ENCODE results near the gene SEMA6A. TPM values are rescaled to one million over a fixed set of nuclear protein-coding genes. Genes with fewer than 3 reads are reported as not detected.

The SEMA6A gene
- polyA plus RNA-seq, 1 donor (not counting 4 experiments of a cell fraction or from before 2014, with no cell fraction given): 0.68 TPM

DNA sequence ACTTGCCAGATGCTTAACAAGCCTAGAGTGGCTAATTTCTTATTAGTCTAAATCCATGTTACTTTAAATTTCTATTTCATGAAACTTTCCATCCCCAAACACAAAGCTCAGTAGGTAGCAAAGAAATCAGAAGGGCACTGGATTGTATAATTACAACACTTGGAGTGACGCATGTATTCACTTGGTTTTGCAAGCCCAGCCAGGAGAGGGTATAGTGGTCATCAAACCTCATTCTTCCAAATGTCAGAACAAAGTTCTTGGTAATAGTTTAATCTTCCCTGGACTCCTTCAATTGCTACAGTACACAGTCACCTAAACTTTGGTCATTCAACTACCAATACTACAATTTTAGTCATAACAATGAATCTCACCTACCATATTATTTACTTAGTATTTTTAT is 112.1 kb downstream of the SEMA6A start:
- H3K27me3 ChIP-seq (ENCODE audit: control insufficient read depth, extremely low read depth, insufficient read depth, low read length): no peaks in the 10 kb centered on the region
- no peak for TF ChIP-seq EZH2 (IDR thresholded peaks at IDR 0.05; ENCODE audit: low read length)
- TF ChIP-seq, protein P1, sequence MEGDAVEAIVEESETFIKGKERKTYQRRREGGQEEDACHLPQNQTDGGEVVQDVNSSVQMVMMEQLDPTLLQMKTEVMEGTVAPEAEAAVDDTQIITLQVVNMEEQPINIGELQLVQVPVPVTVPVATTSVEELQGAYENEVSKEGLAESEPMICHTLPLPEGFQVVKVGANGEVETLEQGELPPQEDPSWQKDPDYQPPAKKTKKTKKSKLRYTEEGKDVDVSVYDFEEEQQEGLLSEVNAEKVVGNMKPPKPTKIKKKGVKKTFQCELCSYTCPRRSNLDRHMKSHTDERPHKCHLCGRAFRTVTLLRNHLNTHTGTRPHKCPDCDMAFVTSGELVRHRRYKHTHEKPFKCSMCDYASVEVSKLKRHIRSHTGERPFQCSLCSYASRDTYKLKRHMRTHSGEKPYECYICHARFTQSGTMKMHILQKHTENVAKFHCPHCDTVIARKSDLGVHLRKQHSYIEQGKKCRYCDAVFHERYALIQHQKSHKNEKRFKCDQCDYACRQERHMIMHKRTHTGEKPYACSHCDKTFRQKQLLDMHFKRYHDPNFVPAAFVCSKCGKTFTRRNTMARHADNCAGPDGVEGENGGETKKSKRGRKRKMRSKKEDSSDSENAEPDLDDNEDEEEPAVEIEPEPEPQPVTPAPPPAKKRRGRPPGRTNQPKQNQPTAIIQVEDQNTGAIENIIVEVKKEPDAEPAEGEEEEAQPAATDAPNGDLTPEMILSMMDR (optimal IDR thresholded peaks at IDR 0.05 in 1 of 3, IDR thresholded peaks at IDR 0.05 in 1 of 3, conservative IDR thresholded peaks at IDR 0.05 in 1 of 3; ENCODE audit: extremely low read depth in 1 of 3, insufficient read depth in 2 of 3, low read length in 3 of 3): no peak
- no peak overlapping the region for H2AFZ ChIP-seq (ENCODE audit: control insufficient read depth, low read length)
- no peak overlapping the region for H3K27ac ChIP-seq (ENCODE audit: control insufficient read depth, insufficient read depth, low read length)
- H3K9me1 ChIP-seq (ENCODE audit: control insufficient read depth, extremely low read depth, insufficient read depth, low read length): peaks cover 2% of the 10 kb centered on the region
- dilution Hi-C loops (cut with MboI; ENCODE audit: extremely low pct_ligation_motif_present, low sequenced_read_pairs): no loop called here
- no peaks in the 10 kb centered on the region for H3K79me2 ChIP-seq (ENCODE audit: control insufficient read depth, insufficient read depth, low read length)
- no peaks in the 10 kb centered on the region for H3K9me3 ChIP-seq (ENCODE audit: control insufficient read depth, low read depth, low read length)
- H4K20me1 ChIP-seq (ENCODE audit: control insufficient read depth, extremely low read depth, insufficient read depth, low read length): no peaks in the 10 kb centered on the region
- H3K4me1 ChIP-seq (ENCODE audit: control insufficient read depth, extremely low read depth, insufficient read depth, low read length): no peaks in the 10 kb centered on the region
- DNase-seq (ENCODE audit: low read depth, low spot score) (no peak), FAIRE-seq (no peak)
- H3K36me3 ChIP-seq (ENCODE audit: control insufficient read depth in 2 of 2, extremely low read depth in 1 of 2, insufficient read depth in 2 of 2, low read length in 2 of 2): no peaks in the 10 kb centered on the region
- H3K9ac ChIP-seq (ENCODE audit: control insufficient read depth, extremely low read depth, insufficient read depth, low read length): no peak overlapping the region
- H3K4me2 ChIP-seq (ENCODE audit: control insufficient read depth, extremely low read depth, insufficient read depth, low read depth, low read length): no peak overlapping the region
- H3K4me3 ChIP-seq (ENCODE audit: control insufficient read depth in 2 of 3, extremely low read depth in 1 of 3, insufficient read depth in 2 of 3, low read depth in 1 of 3, low read length in 3 of 3): no peak overlapping the region

DNA sequence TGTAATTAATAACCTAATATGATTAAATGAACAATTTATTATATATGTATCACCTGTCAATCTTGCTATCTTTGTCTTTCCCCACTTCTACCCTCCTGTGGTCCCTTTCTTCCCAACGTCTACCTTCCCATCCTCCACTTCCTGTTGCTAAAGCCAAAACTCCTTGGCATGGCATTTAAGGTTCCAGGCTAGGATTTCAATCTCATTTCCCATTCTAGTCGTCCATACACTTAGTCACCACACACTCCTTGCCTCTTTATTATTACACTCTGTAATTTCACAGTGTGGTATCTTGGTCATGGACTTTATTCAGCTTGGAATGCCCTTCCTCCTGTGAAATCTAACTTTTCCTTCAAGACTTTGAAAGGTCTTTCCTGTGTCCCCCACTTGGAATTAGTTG is 115.3 kb downstream of the SEMA6A start:
- Histone ChIP-seq H3K4me3 (ENCODE audit: control insufficient read depth in 2 of 3, extremely low read depth in 1 of 3, insufficient read depth in 2 of 3, low read depth in 1 of 3, low read length in 3 of 3) (no peak overlapping the region), H3K36me3 (ENCODE audit: control insufficient read depth in 2 of 2, extremely low read depth in 1 of 2, insufficient read depth in 2 of 2, low read length in 2 of 2) (no peaks in the 10 kb centered on the region), H3K27ac (ENCODE audit: control insufficient read depth, insufficient read depth, low read length) (no peak overlapping the region), H3K79me2 (ENCODE audit: control insufficient read depth, insufficient read depth, low read length) (no peaks in the 10 kb centered on the region), H3K9ac (ENCODE audit: control insufficient read depth, extremely low read depth, insufficient read depth, low read length) (no peak overlapping the region), H3K27me3 (ENCODE audit: control insufficient read depth, extremely low read depth, insufficient read depth, low read length) (no peaks in the 10 kb centered on the region), H3K4me1 (ENCODE audit: control insufficient read depth, extremely low read depth, insufficient read depth, low read length) (no peaks in the 10 kb centered on the region), H3K9me1 (ENCODE audit: control insufficient read depth, extremely low read depth, insufficient read depth, low read length) (peaks cover 2% of the 10 kb centered on the region), H3K9me3 (ENCODE audit: control insufficient read depth, low read depth, low read length) (no peaks in the 10 kb centered on the region), H3K4me2 (ENCODE audit: control insufficient read depth, extremely low read depth, insufficient read depth, low read depth, low read length) (no peak overlapping the region), H2AFZ (ENCODE audit: control insufficient read depth, low read length) (no peak overlapping the region), H4K20me1 (ENCODE audit: control insufficient read depth, extremely low read depth, insufficient read depth, low read length) (no peaks in the 10 kb centered on the region)
- dilution Hi-C loops (cut with MboI; ENCODE audit: extremely low pct_ligation_motif_present, low sequenced_read_pairs): no loop called here
- DNase-seq (ENCODE audit: low read depth, low spot score): no peak
- no peak for FAIRE-seq
- TF ChIP-seq, protein P1 (optimal IDR thresholded peaks at IDR 0.05 in 1 of 3, IDR thresholded peaks at IDR 0.05 in 1 of 3, conservative IDR thresholded peaks at IDR 0.05 in 1 of 3; ENCODE audit: extremely low read depth in 1 of 3, insufficient read depth in 2 of 3, low read length in 3 of 3): no peak
- no peak for TF ChIP-seq EZH2 (IDR thresholded peaks at IDR 0.05; ENCODE audit: low read length)
